ES-I3 (cell line): Measurements from ENCODE around the gene DPP8.

ENCODE experiments used
- H3K36me3 ChIP-seq: 2 replicates; pipeline ENCODE4 v1.6.1; 2013; ENCODE audit warnings: mild to moderate bottlenecking, low read length, control low read depth, moderate library complexity; ENCODE audit not compliant: insufficient read depth
- H3K4me1 ChIP-seq: 2 replicates; pipeline ENCODE4 v1.6.1; 2013; ENCODE audit warnings: mild to moderate bottlenecking, control low read depth, low read length; ENCODE audit not compliant: insufficient read depth
- H3K9ac ChIP-seq: 2 replicates; pipeline ENCODE4 v1.6.1; 2013; ENCODE audit warnings: low read depth, mild to moderate bottlenecking, low read length, moderate library complexity
- H3K9me3 ChIP-seq: 2 replicates; pipeline ENCODE4 v1.6.1; 2013; ENCODE audit warnings: mild to moderate bottlenecking, low read length, moderate library complexity; ENCODE audit not compliant: control insufficient read depth, insufficient read depth

Gene DPP8

DNA sequence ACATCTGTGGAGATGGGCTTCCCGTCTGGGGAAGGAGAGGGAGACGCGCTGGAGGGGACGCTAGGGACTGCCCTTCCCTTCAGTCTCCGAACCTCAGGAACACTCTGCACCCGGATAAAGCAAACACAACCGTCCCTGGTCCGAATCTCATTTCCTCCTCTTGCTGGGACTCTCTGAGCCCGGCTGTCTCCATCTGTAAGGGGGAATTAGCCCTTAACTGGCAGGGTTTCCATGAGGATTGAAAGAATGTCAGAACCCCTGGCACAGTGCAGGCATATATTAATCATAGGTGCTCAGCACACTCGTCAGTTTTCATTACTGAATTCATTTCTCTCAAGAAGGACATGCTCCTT, 120.5 kb downstream of the DPP8 start:
- no peaks in the 10 kb centered on the region for H3K9me3 ChIP-seq
- no peaks in the 10 kb centered on the region for H3K36me3 ChIP-seq
- peak overlapping the region; percentile 43; the same call in 1 of the 2 replicates for H3K9ac ChIP-seq
- H3K4me1 ChIP-seq, result peaks cover 7% of the 10 kb centered on the region

- Histone ChIP-seq H3K9me3 (no peaks in the 10 kb centered on the region), H3K4me1 (peaks cover 4% of the 10 kb centered on the region; the same call in 1 of the 2 replicates), H3K9ac (peak overlapping the region; percentile 43; the same call in 1 of the 2 replicates), H3K36me3 (no peaks in the 10 kb centered on the region)
These were observed 121.1 kb downstream of the DPP8 start for GRCh38 chr15:65396283-65396964.

- Histone ChIP-seq H3K36me3 (no peaks in the 10 kb centered on the region), H3K9me3 (no peaks in the 10 kb centered on the region), H3K9ac (no peak overlapping the region; the same call in 1 of the 2 replicates)
These were observed 121.8 kb downstream of the DPP8 start for GRCh38 chr15:65395567-65396202.

GRCh38 chr15:65394936-65395335, 122.6 kb downstream of the DPP8 start:
- H3K4me1 ChIP-seq, result peaks cover 4% of the 10 kb centered on the region; the same call in 1 of the 2 replicates
- no peaks in the 10 kb centered on the region for H3K36me3 ChIP-seq
- H3K9ac ChIP-seq, result no peak overlapping the region
- H3K9me3 ChIP-seq, result no peaks in the 10 kb centered on the region

More at GRCh38 chr15:65395567-65396202, 121.8 kb downstream of the DPP8 start:
- no peaks in the 10 kb centered on the region for H3K4me1 ChIP-seq

- Histone ChIP-seq H3K36me3 (no peaks in the 10 kb centered on the region), H3K9me3 (no peaks in the 10 kb centered on the region), H3K9ac (no peak overlapping the region), H3K4me1 (peaks cover 8% of the 10 kb centered on the region)
These were observed 123.2 kb downstream of the DPP8 start for GRCh38 chr15:65394280-65394789.

- Histone ChIP-seq H3K9ac (no peak overlapping the region), H3K4me1 (peaks cover 8% of the 10 kb centered on the region), H3K36me3 (no peaks in the 10 kb centered on the region)
These were observed 123.9 kb downstream of the DPP8 start for GRCh38 chr15:65393557-65393956.

GRCh38 chr15:65393091-65393490, 124.4 kb downstream of the DPP8 start:
- Histone ChIP-seq H3K9me3 (no peaks in the 10 kb centered on the region), H3K36me3 (no peaks in the 10 kb centered on the region), H3K4me1 (peaks cover 8% of the 10 kb centered on the region), H3K9ac (no peak overlapping the region)

More at GRCh38 chr15:65393557-65393956, 123.9 kb downstream of the DPP8 start:
- H3K9me3 ChIP-seq, result no peaks in the 10 kb centered on the region
